CD14-positive monocyte (primary cell): ENCODE measurements around the gene UFL1. TPM values are rescaled to one million over a fixed set of nuclear protein-coding genes. Genes with fewer than 3 reads are reported as not detected.

Experiments
- DNase-seq, 3 donors: peaks; one replicate each; pipeline ENCODE4 v3.0.0-alpha.2; 2011 to 2022
- H2AFZ ChIP-seq: 2 replicates; pipeline ENCODE4 v1.6.0; 2012; ENCODE audit warnings: mild to moderate bottlenecking, low read depth, low read length, inconsistent platforms; ENCODE audit not compliant: insufficient read depth, poor library complexity, severe bottlenecking
- H3K27ac ChIP-seq, 2 donors: 1 replicate in 1 of 2; 2 replicates in 1 of 2; pipeline ENCODE4 v1.5.1; 2012 to 2013; ENCODE audit warnings: low read length in 2 of 2, control low read depth in 1 of 2, inconsistent platforms in 1 of 2, low read depth in 1 of 2, mild to moderate bottlenecking in 1 of 2
- H3K27me3 ChIP-seq, 2 donors: one replicate each; pipeline versions ENCODE4 v1.6.0 to v1.6.1; 2011 to 2013; ENCODE audit warnings: low read length in 2 of 2; ENCODE audit not compliant: control insufficient read depth in 2 of 2, insufficient read depth in 2 of 2
- H3K36me3 ChIP-seq, 2 donors: replicated peaks in 1 of 2; 1 replicate in 1 of 2; 2 replicates in 1 of 2; pipeline versions ENCODE4 v1.5.1 to v1.6.1; 2012 to 2013; ENCODE audit warnings: low read length in 2 of 2, control low read depth in 1 of 2, inconsistent platforms in 1 of 2, mild to moderate bottlenecking in 1 of 2; ENCODE audit not compliant: insufficient read depth in 2 of 2, control insufficient read depth in 1 of 2
- H3K4me1 ChIP-seq, 2 donors: 1 replicate in 1 of 2; 2 replicates in 1 of 2; pipeline versions ENCODE4 v1.5.1 to v1.6.1; 2012 to 2013; ENCODE audit warnings: low read length in 2 of 2, control low read depth in 1 of 2, inconsistent platforms in 1 of 2, mild to moderate bottlenecking in 1 of 2, moderate library complexity in 1 of 2; ENCODE audit not compliant: insufficient read depth in 2 of 2, control insufficient read depth in 1 of 2
- H3K4me2 ChIP-seq: replicated peaks from 2 replicates; pipeline ENCODE3; 2012; ENCODE audit warnings: low read length, moderate library complexity, mild to moderate bottlenecking; ENCODE audit not compliant: poor library complexity, severe bottlenecking; ENCODE audit errors: extremely low read depth
- H3K4me3 ChIP-seq, 3 experiments: fragments of 200-600 bp in 1 of 3; sonication (generic) in 1 of 3; replicated peaks in 1 of 3; 1 replicate in 2 of 3; 2 replicates in 1 of 3; pipeline ENCODE4 v1.5.1; 2011 to 2013; ENCODE audit warnings: low read length in 3 of 3, mild to moderate bottlenecking in 3 of 3, control low read depth in 2 of 3, low read depth in 2 of 3, inconsistent platforms in 1 of 3, moderate library complexity in 1 of 3
- H3K79me2 ChIP-seq: 2 replicates; pipeline ENCODE4 v1.6.0; 2012; ENCODE audit warnings: mild to moderate bottlenecking, control low read depth, inconsistent platforms, low read length, moderate library complexity; ENCODE audit not compliant: insufficient read depth
- H3K9ac ChIP-seq: 2 replicates; pipeline ENCODE4 v1.6.0; 2017; ENCODE audit warnings: low read length, mild to moderate bottlenecking; ENCODE audit not compliant: insufficient read depth, poor library complexity, severe bottlenecking
- H3K9me3 ChIP-seq, 2 donors: replicated peaks in 1 of 2; 1 replicate in 1 of 2; 2 replicates in 1 of 2; pipeline versions ENCODE4 v1.5.1 to v1.6.1; 2012 to 2013; ENCODE audit warnings: low read length in 2 of 2, control low read depth in 1 of 2; ENCODE audit not compliant: control insufficient read depth in 1 of 2, insufficient read depth in 1 of 2
- H4K20me1 ChIP-seq: 2 replicates; pipeline ENCODE4 v1.6.0; 2012; ENCODE audit warnings: mild to moderate bottlenecking, low read length, control low read depth, moderate library complexity; ENCODE audit not compliant: insufficient read depth
- H3K27ac Mint-ChIP-seq, 7 donors: one replicate each; pipeline ENCODE4 v1.8.0; 2020; ENCODE audit warnings: mild to moderate bottlenecking in 7 of 7, mixed read lengths in 7 of 7, moderate library complexity in 6 of 7, inconsistent platforms in 2 of 7
- H3K27me3 Mint-ChIP-seq, 3 donors: one replicate each; pipeline ENCODE4 v1.8.0; 2021 to 2022; ENCODE audit warnings: low read depth in 3 of 3, mild to moderate bottlenecking in 3 of 3, mixed read lengths in 3 of 3, moderate library complexity in 3 of 3, inconsistent platforms in 1 of 3
- H3K36me3 Mint-ChIP-seq, 2 donors: one replicate each; pipeline ENCODE4 v1.8.0; 2020; ENCODE audit warnings: mixed read lengths in 2 of 2, inconsistent platforms in 1 of 2, mild to moderate bottlenecking in 1 of 2
- H3K4me1 Mint-ChIP-seq: one replicate; pipeline ENCODE4 v1.8.0; 2020; ENCODE audit warnings: mild to moderate bottlenecking, mixed read lengths
- H3K4me3 Mint-ChIP-seq, 2 donors: one replicate each; pipeline ENCODE4 v1.8.0; 2020; ENCODE audit warnings: mild to moderate bottlenecking in 2 of 2, mixed read lengths in 2 of 2, moderate library complexity in 1 of 2
- H3K9me3 Mint-ChIP-seq, 7 donors: one replicate each; pipeline ENCODE4 v1.8.0; 2020 to 2022; ENCODE audit warnings: mixed read lengths in 7 of 7, mild to moderate bottlenecking in 6 of 7, moderate library complexity in 6 of 7, inconsistent platforms in 2 of 7
- CTCF ChIP-seq: fragments of 200-600 bp; IDR thresholded peaks from one replicate; pipeline ENCODE4 v1.8.0; 2022; ENCODE audit warnings: antibody characterized with exemption, mild to moderate bottlenecking
- WGBS: methylation state at CpG from one replicate; pipeline ENCODE4 v1.1.5; 2013; ENCODE audit warnings: missing lambda C conversion rate; ENCODE audit not compliant: insufficient coverage; 5-methylcytosine and 5-hydroxymethylcytosine counted together
- intact Hi-C, 2 donors: fragments of 100-400 bp; cut with micrococcal nuclease; formaldehyde crosslinking; loops; one replicate each; pipeline versions ENCODE4 v1.15.0 to v1.15.1; 2023
- polyA plus RNA-seq, 3 donors: library from polyadenylated mRNA; depleted of rRNA in 1 of 3; unstranded in 2 of 3; stranded (reverse) in 1 of 3; fragments of 300-500 nt in 2 of 3; fragments of >200 nt in 1 of 3; fragmentation: Illumina TruSeq in 2 of 3; gene quantifications; 1 replicate in 2 of 3; 2 replicates in 1 of 3; pipeline ENCODE4 v1.2.3, GENCODE V29; 2012 to 2021

The UFL1 gene
- polyA plus RNA-seq, 3 donors: 5.4 to 16.3 (median 12.6) TPM

DNA sequence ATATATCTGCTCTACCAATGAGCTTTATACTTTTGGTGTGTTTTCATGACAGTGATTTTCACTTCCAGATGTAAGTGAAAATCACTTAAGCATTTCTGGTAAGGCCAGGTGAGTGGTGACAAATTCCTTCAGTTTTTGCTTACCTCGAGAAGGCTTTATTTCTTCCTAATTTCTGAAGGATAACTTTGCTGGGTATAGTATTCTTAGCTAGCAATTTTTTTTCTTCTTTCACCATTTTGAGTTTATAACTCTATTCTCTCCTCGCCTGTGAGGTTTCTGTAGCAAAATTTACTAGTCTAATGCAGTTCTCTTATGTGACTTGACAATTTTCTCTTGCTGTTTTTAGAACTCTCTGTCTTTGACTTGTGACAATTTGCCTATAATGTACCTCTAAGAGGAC, 48.4 kb downstream of the UFL1 start:
- TF ChIP-seq CTCF: no peak
- Histone ChIP-seq H3K9ac (no peak overlapping the region), H3K4me3 (no peak overlapping the region), H3K4me2 (no peak overlapping the region), H3K27ac (no peak overlapping the region), H3K9me3 (peaks cover 13 to 22% of the 10 kb centered on the region in 2 donors), H3K4me1 (no peaks in the 10 kb centered on the region), H3K79me2 (no peaks in the 10 kb centered on the region), H3K27me3 (no peaks in the 10 kb centered on the region), H2AFZ (no peak overlapping the region), H4K20me1 (no peaks in the 10 kb centered on the region), H3K36me3 (no peaks in the 10 kb centered on the region)
- intact Hi-C loops: no loop called here
- Mint-ChIP-seq H3K27ac (no peak overlapping the region), H3K27me3 (peaks cover 0 to 2% (median 2%) of the 10 kb centered on the region in 3 donors), H3K36me3 (no peaks in the 10 kb centered on the region), H3K9me3 (peaks cover 14 to 24% (median 20%) of the 10 kb centered on the region in 7 donors), H3K4me1 (no peaks in the 10 kb centered on the region), H3K4me3 (no peak overlapping the region)
- no CpG with 5 or more reads among the region's 2 CpGs for WGBS
- no peak for DNase-seq

GRCh38 chr6:96571551-96571950, 49.9 kb downstream of the UFL1 start:
- no peak for TF ChIP-seq CTCF
- Histone ChIP-seq H3K9me3 (peaks cover 13 to 22% of the 10 kb centered on the region in 2 donors), H4K20me1 (no peaks in the 10 kb centered on the region), H3K27me3 (no peaks in the 10 kb centered on the region), H3K79me2 (no peaks in the 10 kb centered on the region), H2AFZ (no peak overlapping the region), H3K27ac (no peak overlapping the region), H3K4me2 (no peak overlapping the region), H3K4me3 (no peak overlapping the region), H3K36me3 (no peaks in the 10 kb centered on the region), H3K9ac (no peak overlapping the region), H3K4me1 (no peaks in the 10 kb centered on the region)
- Mint-ChIP-seq H3K4me3 (no peak overlapping the region), H3K36me3 (no peaks in the 10 kb centered on the region), H3K27me3 (peaks cover 0 to 2% (median 2%) of the 10 kb centered on the region in 3 donors), H3K4me1 (no peaks in the 10 kb centered on the region), H3K27ac (no peak overlapping the region), H3K9me3 (peaks cover 13 to 23% (median 20%) of the 10 kb centered on the region in 7 donors)
- intact Hi-C loops: no loop called here
- DNase-seq: no peak
